ENCODE measurements around the gene SPECC1L. TPM values are rescaled to one million over a fixed set of nuclear protein-coding genes. Genes with fewer than 3 reads are reported as not detected.
"Not testable (repeated sequence)": the region's sequence is repeated elsewhere in the genome, so short reads cannot be mapped to it uniquely, and the experiment has no call there.

The SPECC1L gene
- total RNA-seq, 2 donors from 2014 or later: 61.9 to 69.1 TPM

- 94 to 95% methylated on average over 2 of the region's 2 CpGs for WGBS, 2 experiments (ENCODE audit: insufficient coverage in 1 of 2, insufficient read length in 1 of 2)
These were observed 11.8 kb downstream of the SPECC1L start for GRCh38 chr22:24282401-24282800.

GRCh38 chr22:24284747-24285203 is 14.1 kb downstream of the SPECC1L start:
- no peak overlapping the region for H3K27ac ChIP-seq (ENCODE audit: low read depth, low read length)

More at GRCh38 chr22:24282401-24282800, 11.8 kb downstream of the SPECC1L start:
- Histone ChIP-seq H3K27ac (ENCODE audit: low read depth, low read length) (no peak overlapping the region), H3K9ac (ENCODE audit: extremely low read depth, low read length, poor library complexity, severe bottlenecking) (no peak overlapping the region), H3K36me3 (ENCODE audit: control insufficient read depth, insufficient read depth, low read length) (peaks cover 10% of the 10 kb centered on the region), H3K4me3 (ENCODE audit: low read length) (no peak overlapping the region), H3K27me3 (ENCODE audit: control insufficient read depth, insufficient read depth, low read length, poor library complexity, severe bottlenecking) (no peaks in the 10 kb centered on the region), H3K9me3 (ENCODE audit: control insufficient read depth, low read length) (no peaks in the 10 kb centered on the region), H3K4me1 (ENCODE audit: control insufficient read depth, insufficient read depth, low read length) (no peaks in the 10 kb centered on the region)
- H3K36me3 Mint-ChIP-seq (ENCODE audit: low read depth): peaks cover 16% of the 10 kb centered on the region
- peaks cover 20% of the 10 kb centered on the region for H3K4me1 Mint-ChIP-seq
- H3K27me3 Mint-ChIP-seq (ENCODE audit: insufficient read depth): no peaks in the 10 kb centered on the region
- TF ChIP-seq CTCF (conservative IDR thresholded peaks at IDR 0.05): no peak
- H3K27ac Mint-ChIP-seq: no peak overlapping the region
- no peak for DNase-seq
- H3K4me3 Mint-ChIP-seq: no peak overlapping the region
- no peaks in the 10 kb centered on the region for H3K9me3 Mint-ChIP-seq

GRCh38 chr22:24285245-24285644 is 14.6 kb downstream of the SPECC1L start:
- H3K4me3 Mint-ChIP-seq: no peak overlapping the region
- no peak overlapping the region for H3K4me3 ChIP-seq (ENCODE audit: low read length)
- peak overlapping the region; percentile 0 for H3K27ac Mint-ChIP-seq
- no peaks in the 10 kb centered on the region for H3K9me3 Mint-ChIP-seq
- no peaks in the 10 kb centered on the region for H3K4me1 ChIP-seq (ENCODE audit: control insufficient read depth, insufficient read depth, low read length)
- H3K27ac ChIP-seq (ENCODE audit: low read depth, low read length): no peak overlapping the region
- no peaks in the 10 kb centered on the region for H3K27me3 ChIP-seq (ENCODE audit: control insufficient read depth, insufficient read depth, low read length, poor library complexity, severe bottlenecking)
- TF ChIP-seq CTCF (conservative IDR thresholded peaks at IDR 0.05): no peak
- H3K4me1 Mint-ChIP-seq: peaks cover 22% of the 10 kb centered on the region
- peaks cover 10% of the 10 kb centered on the region for H3K36me3 ChIP-seq (ENCODE audit: control insufficient read depth, insufficient read depth, low read length)
- no peak overlapping the region for H3K9ac ChIP-seq (ENCODE audit: extremely low read depth, low read length, poor library complexity, severe bottlenecking)
- peaks cover 16% of the 10 kb centered on the region for H3K36me3 Mint-ChIP-seq (ENCODE audit: low read depth)
- WGBS, 2 experiments (ENCODE audit: insufficient coverage in 1 of 2, insufficient read length in 1 of 2): 62 to 66% methylated on average over 4 of the region's 4 CpGs
- H3K9me3 ChIP-seq (ENCODE audit: control insufficient read depth, low read length): no peaks in the 10 kb centered on the region
- no peaks in the 10 kb centered on the region for H3K27me3 Mint-ChIP-seq (ENCODE audit: insufficient read depth)
- DNase-seq: no peak

More at GRCh38 chr22:24284747-24285203, 14.1 kb downstream of the SPECC1L start:
- Mint-ChIP-seq H3K36me3 (ENCODE audit: low read depth) (peaks cover 16% of the 10 kb centered on the region), H3K27me3 (ENCODE audit: insufficient read depth) (no peaks in the 10 kb centered on the region), H3K4me1 (peaks cover 20% of the 10 kb centered on the region), H3K4me3 (no peak overlapping the region), H3K27ac (peak overlapping the region; percentile 0), H3K9me3 (no peaks in the 10 kb centered on the region)
- no peaks in the 10 kb centered on the region for H3K27me3 ChIP-seq (ENCODE audit: control insufficient read depth, insufficient read depth, low read length, poor library complexity, severe bottlenecking)
- DNase-seq: no peak
- H3K36me3 ChIP-seq (ENCODE audit: control insufficient read depth, insufficient read depth, low read length): peaks cover 10% of the 10 kb centered on the region
- WGBS, 2 experiments (ENCODE audit: insufficient coverage in 1 of 2, insufficient read length in 1 of 2): 73 to 80% methylated on average over 2 of the region's 2 CpGs
- TF ChIP-seq CTCF (conservative IDR thresholded peaks at IDR 0.05): no peak
- no peak overlapping the region for H3K4me3 ChIP-seq (ENCODE audit: low read length)
- H3K4me1 ChIP-seq (ENCODE audit: control insufficient read depth, insufficient read depth, low read length): no peaks in the 10 kb centered on the region
- H3K9ac ChIP-seq (ENCODE audit: extremely low read depth, low read length, poor library complexity, severe bottlenecking): no peak overlapping the region
- no peaks in the 10 kb centered on the region for H3K9me3 ChIP-seq (ENCODE audit: control insufficient read depth, low read length)

- not testable (repeated sequence) for H3K4me3 Mint-ChIP-seq; DNase-seq; H3K36me3 ChIP-seq (ENCODE audit: control insufficient read depth, insufficient read depth, low read length); H3K4me3 ChIP-seq (ENCODE audit: low read length); H3K9me3 ChIP-seq (ENCODE audit: control insufficient read depth, low read length); H3K9ac ChIP-seq (ENCODE audit: extremely low read depth, low read length, poor library complexity, severe bottlenecking); H3K27ac Mint-ChIP-seq; H3K27me3 ChIP-seq (ENCODE audit: control insufficient read depth, insufficient read depth, low read length, poor library complexity, severe bottlenecking); H3K9me3 Mint-ChIP-seq; H3K27me3 Mint-ChIP-seq (ENCODE audit: insufficient read depth); H3K4me1 ChIP-seq (ENCODE audit: control insufficient read depth, insufficient read depth, low read length); H3K27ac ChIP-seq (ENCODE audit: low read depth, low read length)
- no CpG with 5 or more reads among the region's 9 CpGs for WGBS, 2 experiments (ENCODE audit: insufficient coverage in 1 of 2, insufficient read length in 1 of 2)
- peaks cover 22% of the 10 kb centered on the region for H3K4me1 Mint-ChIP-seq
- H3K36me3 Mint-ChIP-seq (ENCODE audit: low read depth): peaks cover 12% of the 10 kb centered on the region
These were observed 16.6 kb downstream of the SPECC1L start for GRCh38 chr22:24287212-24287611.

- not testable (repeated sequence) for H3K36me3 ChIP-seq (ENCODE audit: control insufficient read depth, insufficient read depth, low read length); H3K4me1 ChIP-seq (ENCODE audit: control insufficient read depth, insufficient read depth, low read length); H3K27ac Mint-ChIP-seq; H3K4me3 Mint-ChIP-seq; H3K4me3 ChIP-seq (ENCODE audit: low read length); H3K27me3 ChIP-seq (ENCODE audit: control insufficient read depth, insufficient read depth, low read length, poor library complexity, severe bottlenecking); H3K9me3 Mint-ChIP-seq; H3K36me3 Mint-ChIP-seq (ENCODE audit: low read depth); H3K27me3 Mint-ChIP-seq (ENCODE audit: insufficient read depth); H3K27ac ChIP-seq (ENCODE audit: low read depth, low read length); DNase-seq; H3K9ac ChIP-seq (ENCODE audit: extremely low read depth, low read length, poor library complexity, severe bottlenecking); H3K9me3 ChIP-seq (ENCODE audit: control insufficient read depth, low read length)
- WGBS, 2 experiments (ENCODE audit: insufficient coverage in 1 of 2, insufficient read length in 1 of 2): 97% methylated on average over 6 of the region's 6 CpGs; no CpG with 5 or more reads in 1 of the 2 experiments
- peaks cover 22% of the 10 kb centered on the region for H3K4me1 Mint-ChIP-seq
These were observed 17.2 kb downstream of the SPECC1L start for GRCh38 chr22:24287801-24288200.
